IMR-90 (cell line): Measurements from ENCODE around the gene DYNC1H1. TPM values are rescaled to one million over a fixed set of nuclear protein-coding genes. Genes with fewer than 3 reads are reported as not detected.

ENCODE experiments used
- ATAC-seq: fragments of 200-7000 bp; cut with Tn5 transposase; 2 replicates; pipeline ENCODE4 v1.9.1; 2020; ENCODE audit warnings: low read depth, mild to moderate bottlenecking, moderate library complexity
- BruUV-seq: library from RNA; stranded (reverse); fragments of 400-500 nt; replicated peaks from 2 replicates; lab custom pipeline; 2021; lab: Mats Ljungman, UMichigan
- CTCF ChIA-PET: fragments of 300-600 bp; formaldehyde crosslinking; extraction: SDS; loops from one replicate; lab custom pipeline; 2021; ENCODE audit warnings: antibody characterized with exemption; lab: Yijun Ruan, JAX
- POLR2A ChIA-PET: fragments of 300-600 bp; sonication (Branson Sonifier 250); formaldehyde crosslinking; loops from one replicate; lab custom pipeline; 2022; ENCODE audit warnings: antibody characterized with exemption; ENCODE audit not compliant: unreplicated experiment; lab: Charles Lee
- DNase-seq: peaks from one replicate; pipeline ENCODE4 v3.0.0; 2013
- H2AFZ ChIP-seq: replicated peaks from 2 replicates; pipeline ENCODE3; 2013; ENCODE audit warnings: low read length, mild to moderate bottlenecking; ENCODE audit not compliant: poor library complexity
- H2AK5ac ChIP-seq: 2 replicates; pipeline ENCODE4 v1.6.1; 2013; ENCODE audit warnings: low read depth, low read length, inconsistent platforms
- H2AK9ac ChIP-seq: replicated peaks from 2 replicates; pipeline ENCODE3; 2013; ENCODE audit warnings: mild to moderate bottlenecking, low read depth, low read length, moderate library complexity; ENCODE audit not compliant: poor library complexity
- H2BK120ac ChIP-seq: 2 replicates; pipeline ENCODE4 v1.6.1; 2013; ENCODE audit warnings: low read depth, low read length, inconsistent platforms
- H2BK15ac ChIP-seq: 3 replicates; pipeline ENCODE4 v1.6.1; 2013; ENCODE audit warnings: low read depth, low read length, inconsistent platforms
- H2BK20ac ChIP-seq: 2 replicates; pipeline ENCODE4 v1.6.1; 2013; ENCODE audit warnings: low read depth, mild to moderate bottlenecking, inconsistent platforms, low read length, moderate library complexity
- H2BK5ac ChIP-seq: 2 replicates; pipeline ENCODE4 v1.6.1; 2013; ENCODE audit warnings: mild to moderate bottlenecking, low read depth, low read length, inconsistent platforms; ENCODE audit not compliant: poor library complexity, severe bottlenecking
- H3K14ac ChIP-seq: replicated peaks from 2 replicates; pipeline ENCODE4 v1.6.1; 2013; ENCODE audit warnings: low read depth, low read length, inconsistent platforms
- H3K18ac ChIP-seq: 2 replicates; pipeline ENCODE4 v1.6.1; 2013; ENCODE audit warnings: low read depth, low read length, control low read depth
- H3K23ac ChIP-seq: 2 replicates; pipeline ENCODE4 v1.6.1; 2013; ENCODE audit warnings: low read depth, low read length, inconsistent platforms
- H3K27ac ChIP-seq: 2 replicates; pipeline ENCODE4 v1.5.1; 2013; ENCODE audit warnings: mild to moderate bottlenecking, control low read depth, low read length; ENCODE audit not compliant: insufficient read depth
- H3K27me3 ChIP-seq: 2 replicates; pipeline ENCODE4 v1.6.1; 2013; ENCODE audit warnings: low read length; ENCODE audit not compliant: control insufficient read depth, insufficient read depth
- H3K36me3 ChIP-seq: 2 replicates; pipeline ENCODE4 v1.6.1; 2013; ENCODE audit warnings: low read length, mixed read lengths; ENCODE audit not compliant: control insufficient read depth, insufficient read depth
- H3K4ac ChIP-seq: 2 replicates; pipeline ENCODE4 v1.6.1; 2013; ENCODE audit warnings: low read depth, low read length, inconsistent platforms
- H3K4me1 ChIP-seq: 2 replicates; pipeline ENCODE4 v1.6.1; 2013; ENCODE audit warnings: low read length, mixed read lengths; ENCODE audit not compliant: control insufficient read depth, insufficient read depth
- H3K4me2 ChIP-seq: 2 replicates; pipeline ENCODE4 v1.6.1; 2013; ENCODE audit warnings: low read depth, mild to moderate bottlenecking, control low read depth, low read length, moderate library complexity
- H3K4me3 ChIP-seq: 2 replicates; pipeline ENCODE4 v1.5.1; 2013; ENCODE audit warnings: low read depth, mild to moderate bottlenecking, control low read depth, low read length, moderate library complexity; ENCODE audit not compliant: insufficient read depth
- H3K56ac ChIP-seq: 2 replicates; pipeline ENCODE4 v1.6.1; 2013; ENCODE audit warnings: low read length, inconsistent platforms; ENCODE audit not compliant: insufficient read depth; ENCODE audit errors: extremely low read depth
- H3K79me1 ChIP-seq, 2 experiments: 2 replicates each; pipeline ENCODE4 v1.6.1; 2013; ENCODE audit warnings: low read length in 2 of 2, inconsistent platforms in 1 of 2, low read depth in 1 of 2
- H3K9ac ChIP-seq: 2 replicates; pipeline ENCODE4 v1.6.1; 2013; ENCODE audit warnings: low read depth, low read length, control low read depth
- H3K9me1 ChIP-seq: 2 replicates; pipeline ENCODE4 v1.6.1; 2013; ENCODE audit warnings: low read length, inconsistent platforms; ENCODE audit not compliant: insufficient read depth
- H3K9me3 ChIP-seq: 2 replicates; pipeline ENCODE4 v1.6.1; 2013; ENCODE audit warnings: low read length; ENCODE audit not compliant: control insufficient read depth, insufficient read depth
- H4K20me1 ChIP-seq: 2 replicates; pipeline ENCODE4 v1.6.1; 2013; ENCODE audit warnings: low read length, inconsistent platforms; ENCODE audit not compliant: insufficient read depth
- H4K5ac ChIP-seq: 2 replicates; pipeline ENCODE4 v1.6.1; 2013; ENCODE audit warnings: mild to moderate bottlenecking, low read depth, low read length, control low read depth
- H4K8ac ChIP-seq, 2 experiments: 2 replicates each; pipeline ENCODE4 v1.6.1; 2013; ENCODE audit warnings: low read depth in 2 of 2, low read length in 2 of 2, control low read depth in 1 of 2, inconsistent platforms in 1 of 2
- H4K91ac ChIP-seq: 2 replicates; pipeline ENCODE4 v1.6.1; 2013; ENCODE audit warnings: low read depth, low read length, inconsistent platforms; ENCODE audit not compliant: insufficient read depth
- BHLHE40 ChIP-seq: fragments of 150-350 bp; IDR thresholded peaks from 2 replicates; pipeline ENCODE4 v1.6.1; 2016; ENCODE audit warnings: mild to moderate bottlenecking, low read depth, low read length
- CHD1 ChIP-seq: IDR thresholded peaks from 2 replicates; pipeline ENCODE4 v1.6.1; 2012; ENCODE audit warnings: low read depth, low read length, improper control_type of control experiment
- CTCF ChIP-seq: conservative IDR thresholded peaks from 2 replicates; pipeline ENCODE4 v1.5.1; 2012; ENCODE audit warnings: mild to moderate bottlenecking, low read depth, low read length, improper control_type of control experiment
- FOS ChIP-seq: fragments of 150-350 bp; IDR thresholded peaks from 2 replicates; pipeline ENCODE4 v1.6.1; 2016; ENCODE audit warnings: low read depth, low read length
- MAZ ChIP-seq: IDR thresholded peaks from 2 replicates; pipeline ENCODE4 v1.6.1; 2012; ENCODE audit warnings: low read depth, mild to moderate bottlenecking, low read length, improper control_type of control experiment, moderate library complexity, borderline replicate concordance
- RFX5 ChIP-seq: IDR thresholded peaks from 2 replicates; pipeline ENCODE4 v1.8.0; 2012; ENCODE audit warnings: low read depth, mild to moderate bottlenecking, low read length, moderate library complexity
- WGBS, 2 experiments: methylation state at CpG; one replicate each; pipeline versions ENCODE4 v1.1.5 to v1.1.7; 2013; ENCODE audit warnings: missing lambda C conversion rate in 2 of 2; ENCODE audit not compliant: insufficient read length in 1 of 2; ENCODE audit errors: extremely low coverage in 2 of 2; 5-methylcytosine and 5-hydroxymethylcytosine counted together
- dilution Hi-C: fragments of 300-500 bp; cut with HindIII; formaldehyde crosslinking; loops from one replicate; pipeline ENCODE4 v1.14.3; 2018; ENCODE audit warnings: low sequenced_read_pairs; ENCODE audit not compliant: unreplicated experiment
- in situ Hi-C: fragments of 300-500 bp; cut with MboI; formaldehyde crosslinking; loops from 3 replicates; pipeline ENCODE4 v1.14.3; 2019; ENCODE audit warnings: low sequenced_read_pairs, inconsistent platforms, mixed read lengths
- intact Hi-C: fragments of 100-400 bp; cut with micrococcal nuclease; formaldehyde crosslinking; loops from 2 replicates; pipeline ENCODE4 v1.10.0; 2022
- polyA plus RNA-seq, 3 experiments: library from polyadenylated mRNA; depleted of rRNA; stranded (reverse); fragments of >200 nt; gene quantifications; 2 replicates each; pipeline ENCODE4 v1.2.3, GENCODE V29; 2012; ENCODE audit warnings: low replicate concordance in 1 of 3
- total RNA-seq: library from RNA; depleted of rRNA; stranded (reverse); fragments of >200 nt; gene quantifications from 2 replicates; pipeline ENCODE4 v1.2.3, GENCODE V29; 2012

The DYNC1H1 gene
- total and polyA plus RNA-seq, 2 of the 4 experiments (the other 2 are of a cell fraction), result 240 to 670 TPM

DNA sequence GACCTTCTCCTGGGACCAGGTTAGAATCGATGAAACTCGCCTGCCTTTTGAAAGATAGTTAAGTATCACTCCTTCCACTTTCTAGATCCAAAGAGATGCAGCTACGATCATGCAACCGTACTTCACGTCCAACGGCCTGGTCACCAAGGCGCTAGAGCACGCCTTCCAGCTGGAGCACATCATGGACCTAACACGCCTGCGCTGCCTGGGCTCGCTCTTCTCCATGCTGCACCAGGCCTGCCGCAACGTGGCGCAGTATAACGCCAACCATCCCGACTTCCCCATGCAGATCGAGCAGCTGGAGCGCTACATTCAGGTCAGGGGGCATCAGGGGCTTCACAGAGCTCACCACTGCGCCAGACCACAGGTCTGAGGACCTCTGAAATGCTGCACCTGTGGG, 51.4 kb downstream of the DYNC1H1 start:
- ChIA-PET CTCF (no interaction called here), POLR2A (no interaction called here)
- no peaks in the 10 kb centered on the region for H3K27me3 ChIP-seq
- in situ Hi-C loops (no loop called here), intact Hi-C loops (no loop called here), dilution Hi-C loops (no loop called here)
- DNase-seq (no peak), ATAC-seq (no peak)
- peaks cover 85% of the 10 kb centered on the region for H3K36me3 ChIP-seq
- no peak overlapping the region for H2BK20ac ChIP-seq
- no peak overlapping the region for H2BK15ac ChIP-seq
- H2AK9ac ChIP-seq, result peak overlapping the region; percentile 34
- WGBS, 2 experiments, result 96% methylated on average over 11 of the region's 19 CpGs; no CpG with 5 or more reads in 1 of the 2 experiments
- no peak overlapping the region for H4K91ac ChIP-seq
- no peak overlapping the region for H3K4me2 ChIP-seq
- peaks cover 2% of the 10 kb centered on the region; the same call in 1 of the 2 replicates for H3K4me1 ChIP-seq
- no peak overlapping the region for H3K56ac ChIP-seq
- TF ChIP-seq RFX5 (no peak), CTCF (no peak), MAZ (no peak), FOS (no peak), CHD1 (no peak), BHLHE40 (no peak)
- no peak overlapping the region for H2BK5ac ChIP-seq
- H4K8ac ChIP-seq, result no peak overlapping the region
- no peak overlapping the region for H2AK5ac ChIP-seq
- H3K14ac ChIP-seq, result no peak overlapping the region
- no peak overlapping the region for H3K9ac ChIP-seq
- BruUV-seq, result no TSS peak
- no peak overlapping the region for H3K27ac ChIP-seq
- no peak overlapping the region for H3K18ac ChIP-seq
- H3K4me3 ChIP-seq, result no peak overlapping the region
- H2BK120ac ChIP-seq, result no peak overlapping the region
- H4K20me1 ChIP-seq, result peaks cover 24% of the 10 kb centered on the region; the same call in 1 of the 2 replicates
- H3K9me3 ChIP-seq, result no peaks in the 10 kb centered on the region
- peaks cover 22 to 48% of the 10 kb centered on the region in 2 experiments for H3K79me1 ChIP-seq
- 0 out of 2 replicates have a peak, but pooled peaks cover 4% of the 10 kb centered on the region for H3K9me1 ChIP-seq
- H3K23ac ChIP-seq, result no peak overlapping the region
- no peak overlapping the region for H2AFZ ChIP-seq
- no peak overlapping the region for H3K4ac ChIP-seq
- H4K5ac ChIP-seq, result no peak overlapping the region
